Measurements from ENCODE around the gene MRFAP1L1. TPM values are rescaled to one million over a fixed set of nuclear protein-coding genes. Genes with fewer than 3 reads are reported as not detected.

MRFAP1L1 gene
- total RNA-seq, 1 experiment from 2014 or later, result 57.7 TPM

DNA sequence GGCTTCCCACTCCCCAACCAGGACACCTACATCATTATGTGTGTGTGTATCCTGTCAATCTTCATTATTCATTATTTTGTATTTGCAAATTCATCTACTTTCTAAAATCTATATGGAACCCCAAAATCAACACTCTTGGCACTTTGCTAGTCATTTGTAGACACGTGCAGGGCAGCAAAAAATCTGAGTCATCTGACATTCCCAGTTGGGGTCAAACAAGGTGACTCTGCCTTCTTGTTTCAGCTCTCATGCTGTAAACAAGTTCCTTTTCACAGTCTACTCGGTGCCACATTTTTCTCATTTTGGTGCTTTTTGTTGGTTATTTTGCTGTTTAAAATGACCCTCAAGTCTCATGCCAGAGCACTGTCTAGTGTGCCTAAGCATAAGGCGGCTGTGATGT lies 5.9 kb downstream of the MRFAP1L1 start:
- Histone ChIP-seq H3K27ac (ENCODE audit: insufficient read length, low read depth, low read length) (no peak overlapping the region), H2AFZ (ENCODE audit: low read length) (no peak overlapping the region), H2AK5ac (ENCODE audit: insufficient read length, low read length) (no peak overlapping the region), H4K8ac (replicated peaks; ENCODE audit: insufficient read length, low read depth, low read length) (no peak overlapping the region), H3K4ac (ENCODE audit: low read depth, low read length) (no peak overlapping the region), H4K20me1 (ENCODE audit: control insufficient read depth, insufficient read depth, insufficient read length) (no peaks in the 10 kb centered on the region), H3T11ph (ENCODE audit: low read length) (no peak overlapping the region), H3K79me2 (ENCODE audit: insufficient read depth, low read length) (peaks cover 26% of the 10 kb centered on the region; the same call in 1 of the 2 replicates), H4K91ac (ENCODE audit: insufficient read length, low read depth, low read length) (no peak overlapping the region), H3K79me1 (ENCODE audit: insufficient read depth, low read depth, low read length, poor library complexity, severe bottlenecking) (peaks cover 6% of the 10 kb centered on the region), H3K56ac (ENCODE audit: insufficient read length, low read depth, low read length) (no peak overlapping the region), H2BK12ac (ENCODE audit: insufficient read length, low read depth, low read length) (no peak overlapping the region), H3K4me1 (ENCODE audit: insufficient read depth, low read length) (peaks cover 5% of the 10 kb centered on the region; the same call in 1 of the 2 replicates), H3K18ac (ENCODE audit: insufficient read length, low read depth, low read length) (no peak overlapping the region), H2BK5ac (ENCODE audit: insufficient read length, low read length) (no peak overlapping the region), H3K23ac (ENCODE audit: insufficient read length, low read depth, low read length) (no peak overlapping the region), H3K27me3 (ENCODE audit: insufficient read depth, low read length) (no peaks in the 10 kb centered on the region), H2BK20ac (ENCODE audit: low read depth, low read length, poor library complexity, severe bottlenecking) (no peak overlapping the region), H3K9ac (ENCODE audit: extremely low read depth, insufficient read length, low read length) (no peak overlapping the region), H3K23me2 (ENCODE audit: insufficient read length, low read depth, low read length, poor library complexity, severe bottlenecking) (peaks cover 4% of the 10 kb centered on the region), H2BK15ac (ENCODE audit: low read depth, low read length) (no peak overlapping the region), H3K4me2 (ENCODE audit: insufficient read depth, insufficient read length, low read length) (no peak overlapping the region), H3K14ac (ENCODE audit: insufficient read depth, low read length) (no peak overlapping the region), H2BK120ac (ENCODE audit: low read depth, low read length, poor library complexity, severe bottlenecking) (no peak overlapping the region), H3K9me3 (ENCODE audit: control insufficient read depth, low read depth, low read length) (no peaks in the 10 kb centered on the region), H4K5ac (ENCODE audit: insufficient read length, low read depth, low read length) (no peak overlapping the region)
- peaks cover 15 to 16% of the 10 kb centered on the region in 2 experiments for H3K4me1 Mint-ChIP-seq
- H3K36me3 Mint-ChIP-seq (ENCODE audit: insufficient read depth in 1 of 3, low read depth in 3 of 3), result peaks cover 38 to 59% (median 53%) of the 10 kb centered on the region in 3 experiments
- H3K27ac Mint-ChIP-seq, result no peak overlapping the region
- peaks cover 11 to 22% of the 10 kb centered on the region in 2 experiments for H3K9me3 Mint-ChIP-seq
- H3K27me3 Mint-ChIP-seq (ENCODE audit: low read depth), result no peaks in the 10 kb centered on the region
- no peak overlapping the region for H3K4me3 Mint-ChIP-seq
- DNase-seq, result no peak
- TF ChIP-seq, protein P1, sequence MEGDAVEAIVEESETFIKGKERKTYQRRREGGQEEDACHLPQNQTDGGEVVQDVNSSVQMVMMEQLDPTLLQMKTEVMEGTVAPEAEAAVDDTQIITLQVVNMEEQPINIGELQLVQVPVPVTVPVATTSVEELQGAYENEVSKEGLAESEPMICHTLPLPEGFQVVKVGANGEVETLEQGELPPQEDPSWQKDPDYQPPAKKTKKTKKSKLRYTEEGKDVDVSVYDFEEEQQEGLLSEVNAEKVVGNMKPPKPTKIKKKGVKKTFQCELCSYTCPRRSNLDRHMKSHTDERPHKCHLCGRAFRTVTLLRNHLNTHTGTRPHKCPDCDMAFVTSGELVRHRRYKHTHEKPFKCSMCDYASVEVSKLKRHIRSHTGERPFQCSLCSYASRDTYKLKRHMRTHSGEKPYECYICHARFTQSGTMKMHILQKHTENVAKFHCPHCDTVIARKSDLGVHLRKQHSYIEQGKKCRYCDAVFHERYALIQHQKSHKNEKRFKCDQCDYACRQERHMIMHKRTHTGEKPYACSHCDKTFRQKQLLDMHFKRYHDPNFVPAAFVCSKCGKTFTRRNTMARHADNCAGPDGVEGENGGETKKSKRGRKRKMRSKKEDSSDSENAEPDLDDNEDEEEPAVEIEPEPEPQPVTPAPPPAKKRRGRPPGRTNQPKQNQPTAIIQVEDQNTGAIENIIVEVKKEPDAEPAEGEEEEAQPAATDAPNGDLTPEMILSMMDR (conservative IDR thresholded peaks at IDR 0.05), result no peak
- WGBS (ENCODE audit: extremely low coverage, insufficient read length, low lambda C conversion rate), result no CpG with 5 or more reads among the region's 3 CpGs
